Uterus (tissue), 2 donors: ENCODE measurements around the gene TUT4.

Experiments used
- POLR2A ChIP-seq, 2 donors: fragments of 450-650 bp; IDR thresholded peaks; one replicate each; pipeline ENCODE4 v1.6.1; 2016; ENCODE audit warnings: antibody characterized with exemption in 2 of 2, mild to moderate bottlenecking in 1 of 2, moderate library complexity in 1 of 2
- TF ChIP-seq, protein P1 (sequence below), 4 experiments: fragments of 200-600 bp in 2 of 4; fragments of 450-650 bp in 2 of 4; sonication (generic) in 2 of 4; IDR thresholded peaks; one replicate each; pipeline ENCODE4 v1.5.1; 2016 to 2019; ENCODE audit warnings: antibody characterized with exemption in 4 of 4, mild to moderate bottlenecking in 2 of 4, moderate library complexity in 1 of 4

GRCh38 chr1:52531249-52531872, 21.5 kb downstream of the TUT4 start:
- TF ChIP-seq, protein P1, sequence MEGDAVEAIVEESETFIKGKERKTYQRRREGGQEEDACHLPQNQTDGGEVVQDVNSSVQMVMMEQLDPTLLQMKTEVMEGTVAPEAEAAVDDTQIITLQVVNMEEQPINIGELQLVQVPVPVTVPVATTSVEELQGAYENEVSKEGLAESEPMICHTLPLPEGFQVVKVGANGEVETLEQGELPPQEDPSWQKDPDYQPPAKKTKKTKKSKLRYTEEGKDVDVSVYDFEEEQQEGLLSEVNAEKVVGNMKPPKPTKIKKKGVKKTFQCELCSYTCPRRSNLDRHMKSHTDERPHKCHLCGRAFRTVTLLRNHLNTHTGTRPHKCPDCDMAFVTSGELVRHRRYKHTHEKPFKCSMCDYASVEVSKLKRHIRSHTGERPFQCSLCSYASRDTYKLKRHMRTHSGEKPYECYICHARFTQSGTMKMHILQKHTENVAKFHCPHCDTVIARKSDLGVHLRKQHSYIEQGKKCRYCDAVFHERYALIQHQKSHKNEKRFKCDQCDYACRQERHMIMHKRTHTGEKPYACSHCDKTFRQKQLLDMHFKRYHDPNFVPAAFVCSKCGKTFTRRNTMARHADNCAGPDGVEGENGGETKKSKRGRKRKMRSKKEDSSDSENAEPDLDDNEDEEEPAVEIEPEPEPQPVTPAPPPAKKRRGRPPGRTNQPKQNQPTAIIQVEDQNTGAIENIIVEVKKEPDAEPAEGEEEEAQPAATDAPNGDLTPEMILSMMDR (IDR thresholded peaks at IDR 0.05) = no peak
- TF ChIP-seq POLR2A (IDR thresholded peaks at IDR 0.05) = no peak
